NT2/D1 (cell line): ENCODE results near the gene SNX12.

Experiments used
- SUZ12 ChIP-seq: IDR thresholded peaks from 2 replicates; pipeline ENCODE4 v1.6.1; 2011; ENCODE audit not compliant: insufficient read length, insufficient read depth; ENCODE audit errors: extremely low read depth
- YY1 ChIP-seq: IDR thresholded peaks from 2 replicates; pipeline ENCODE4 v1.6.1; 2011; ENCODE audit not compliant: insufficient read length, insufficient read depth
- ZNF274 ChIP-seq: IDR thresholded peaks from 2 replicates; pipeline ENCODE4 v1.6.1; 2011; ENCODE audit warnings: mild to moderate bottlenecking, low read depth, low read length

GRCh38 chrX:71070531-71070930 lies 2.4 kb upstream of the SNX12 start:
- no peak for TF ChIP-seq YY1
- TF ChIP-seq ZNF274, result no peak
- TF ChIP-seq SUZ12, result no peak
